SU-DHL-6 (cell line): ENCODE measurements around the gene CEL.
"Not testable (repeated sequence)": the region's sequence is repeated elsewhere in the genome, so short reads cannot be mapped to it uniquely, and the experiment has no call there.

Source experiments
- H2AFZ ChIP-seq: fragments of 200-600 bp; sonication (generic); 2 replicates; pipeline ENCODE4 v1.6.1; 2014; ENCODE audit warnings: low read depth, mild to moderate bottlenecking, moderate library complexity, mixed read lengths, antibody characterized with exemption, low read length; ENCODE audit not compliant: severe bottlenecking
- H3F3A ChIP-seq: fragments of 200-600 bp; shearing (Covaris generic); 2 replicates; pipeline ENCODE4 v1.6.0; 2016; ENCODE audit warnings: antibody characterized with exemption, mild to moderate bottlenecking; ENCODE audit not compliant: insufficient read depth
- H3K27ac ChIP-seq: fragments of 200-600 bp; sonication (generic); 2 replicates; pipeline ENCODE4 v1.5.1; 2016; ENCODE audit warnings: low read depth, mild to moderate bottlenecking, low read length, moderate library complexity, mixed read lengths
- H3K27me3 ChIP-seq: fragments of 200-600 bp; sonication (generic), shearing (Covaris generic); 2 replicates; pipeline ENCODE4 v1.6.0; 2014; ENCODE audit warnings: mild to moderate bottlenecking, low read length
- H3K36me3 ChIP-seq: fragments of 200-600 bp; sonication (generic); 2 replicates; pipeline ENCODE4 v1.6.1; 2014; ENCODE audit warnings: mild to moderate bottlenecking, low read length, mixed read lengths
- H3K4me2 ChIP-seq: fragments of 300-600, 200-600 bp; shearing (Covaris generic), sonication (generic); 2 replicates; pipeline ENCODE4 v1.6.0; 2014; ENCODE audit warnings: low read length, low read depth, mild to moderate bottlenecking; ENCODE audit not compliant: poor library complexity, severe bottlenecking
- H3K4me3 ChIP-seq: fragments of 200-600 bp; sonication (generic); 2 replicates; pipeline ENCODE4 v1.5.1; 2014; ENCODE audit warnings: antibody characterized with exemption, low read length, mild to moderate bottlenecking, mixed read lengths; ENCODE audit not compliant: insufficient read depth, poor library complexity, severe bottlenecking
- H3K79me2 ChIP-seq: fragments of 200-600 bp; sonication (generic); 2 replicates; pipeline ENCODE4 v1.6.1; 2014; ENCODE audit warnings: mild to moderate bottlenecking, low read length, moderate library complexity; ENCODE audit not compliant: insufficient read depth
- H3K9ac ChIP-seq: fragments of 200-600 bp; sonication (generic); 2 replicates; pipeline ENCODE4 v1.7.0; 2014; ENCODE audit warnings: mild to moderate bottlenecking, low read length
- H3K9me2 ChIP-seq: fragments of 200-600 bp; sonication (generic); replicated peaks from 2 replicates; pipeline ENCODE4 v1.6.1; 2014; ENCODE audit warnings: low read length; ENCODE audit not compliant: insufficient read depth
- H3K9me3 ChIP-seq: fragments of 200-600 bp; sonication (generic); 2 replicates; pipeline ENCODE4 v1.6.1; 2014; ENCODE audit warnings: low read length, mixed read lengths; ENCODE audit not compliant: insufficient read depth
- H4K20me1 ChIP-seq: fragments of 200-600 bp; sonication (generic); 2 replicates; pipeline ENCODE4 v1.6.1; 2014; ENCODE audit warnings: low read depth, mild to moderate bottlenecking, antibody characterized with exemption, low read length, moderate library complexity, mixed read lengths
- EZH2phosphoT487 ChIP-seq: fragments of 200-600 bp; sonication (generic), shearing (Covaris generic); conservative IDR thresholded peaks from 2 replicates; pipeline ENCODE4 v1.6.1; 2018; ENCODE audit warnings: mild to moderate bottlenecking, antibody characterized with exemption, low read length, moderate library complexity, mixed read lengths
- TF ChIP-seq, protein P1 (sequence below): fragments of 200-600 bp; sonication (generic); IDR thresholded peaks from one replicate; pipeline ENCODE4 v1.5.1; 2017; ENCODE audit warnings: antibody characterized with exemption, mild to moderate bottlenecking, low read length, moderate library complexity; ENCODE audit not compliant: insufficient read depth, poor library complexity, severe bottlenecking

Gene CEL

GRCh38 chr9:133076691-133077090, 14.9 kb downstream of the CEL start:
- no peak for TF ChIP-seq EZH2phosphoT487
- TF ChIP-seq, protein P1, sequence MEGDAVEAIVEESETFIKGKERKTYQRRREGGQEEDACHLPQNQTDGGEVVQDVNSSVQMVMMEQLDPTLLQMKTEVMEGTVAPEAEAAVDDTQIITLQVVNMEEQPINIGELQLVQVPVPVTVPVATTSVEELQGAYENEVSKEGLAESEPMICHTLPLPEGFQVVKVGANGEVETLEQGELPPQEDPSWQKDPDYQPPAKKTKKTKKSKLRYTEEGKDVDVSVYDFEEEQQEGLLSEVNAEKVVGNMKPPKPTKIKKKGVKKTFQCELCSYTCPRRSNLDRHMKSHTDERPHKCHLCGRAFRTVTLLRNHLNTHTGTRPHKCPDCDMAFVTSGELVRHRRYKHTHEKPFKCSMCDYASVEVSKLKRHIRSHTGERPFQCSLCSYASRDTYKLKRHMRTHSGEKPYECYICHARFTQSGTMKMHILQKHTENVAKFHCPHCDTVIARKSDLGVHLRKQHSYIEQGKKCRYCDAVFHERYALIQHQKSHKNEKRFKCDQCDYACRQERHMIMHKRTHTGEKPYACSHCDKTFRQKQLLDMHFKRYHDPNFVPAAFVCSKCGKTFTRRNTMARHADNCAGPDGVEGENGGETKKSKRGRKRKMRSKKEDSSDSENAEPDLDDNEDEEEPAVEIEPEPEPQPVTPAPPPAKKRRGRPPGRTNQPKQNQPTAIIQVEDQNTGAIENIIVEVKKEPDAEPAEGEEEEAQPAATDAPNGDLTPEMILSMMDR: no peak
- Histone ChIP-seq H3K9me2 (no peaks in the 10 kb centered on the region), H3K9ac (no peak overlapping the region), H3K27ac (no peak overlapping the region), H3K27me3 (no peaks in the 10 kb centered on the region), H4K20me1 (no peaks in the 10 kb centered on the region), H3K79me2 (no peaks in the 10 kb centered on the region), H3F3A (no peaks in the 10 kb centered on the region), H3K4me2 (no peak overlapping the region), H3K4me3 (no peak overlapping the region), H3K36me3 (no peaks in the 10 kb centered on the region), H2AFZ (no peak overlapping the region), H3K9me3 (no peaks in the 10 kb centered on the region)

- H2AFZ ChIP-seq: no peak overlapping the region
- H3K79me2 ChIP-seq: no peaks in the 10 kb centered on the region
- H3K4me3 ChIP-seq: no peak overlapping the region
- no peaks in the 10 kb centered on the region for H3K9me2 ChIP-seq
- H3F3A ChIP-seq: no peaks in the 10 kb centered on the region
- no peaks in the 10 kb centered on the region for H3K9me3 ChIP-seq
- no peak overlapping the region for H3K27ac ChIP-seq
- H4K20me1 ChIP-seq: no peaks in the 10 kb centered on the region
- no peak overlapping the region for H3K4me2 ChIP-seq
- TF ChIP-seq, protein P1: no peak
- no peak for TF ChIP-seq EZH2phosphoT487
- no peak overlapping the region for H3K9ac ChIP-seq
- no peaks in the 10 kb centered on the region for H3K27me3 ChIP-seq
- no peaks in the 10 kb centered on the region for H3K36me3 ChIP-seq
These were observed 16.7 kb downstream of the CEL start for GRCh38 chr9:133078486-133078885.

DNA sequence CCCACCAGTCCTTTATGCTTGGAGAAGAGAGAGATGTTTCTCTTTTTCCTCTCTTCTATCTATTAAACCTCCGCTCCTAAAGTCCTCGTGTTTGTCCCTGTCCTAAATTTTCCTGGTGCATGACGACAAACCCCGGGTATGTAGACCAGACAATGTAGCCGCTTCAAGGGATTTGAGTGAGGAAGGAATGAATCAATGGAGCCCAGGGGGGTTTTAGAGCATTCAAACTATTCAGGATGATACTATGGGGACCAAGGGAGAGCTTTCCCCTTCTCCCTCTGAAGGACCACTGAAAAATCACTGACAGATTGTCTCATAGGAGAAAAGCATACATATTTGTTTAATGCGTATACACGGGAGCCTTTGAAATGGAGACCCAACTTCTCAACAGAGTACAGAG, 18.4 kb downstream of the CEL start:
- H3K79me2 ChIP-seq: no peaks in the 10 kb centered on the region
- H3F3A ChIP-seq: no peaks in the 10 kb centered on the region
- H3K9me2 ChIP-seq: no peaks in the 10 kb centered on the region
- H3K27me3 ChIP-seq: no peaks in the 10 kb centered on the region
- no peaks in the 10 kb centered on the region for H3K36me3 ChIP-seq
- H3K4me3 ChIP-seq: no peak overlapping the region
- no peak overlapping the region for H2AFZ ChIP-seq
- H4K20me1 ChIP-seq: no peaks in the 10 kb centered on the region
- no peak overlapping the region for H3K9ac ChIP-seq
- no peak overlapping the region for H3K27ac ChIP-seq
- no peaks in the 10 kb centered on the region for H3K9me3 ChIP-seq
- no peak overlapping the region for H3K4me2 ChIP-seq
- TF ChIP-seq EZH2phosphoT487: no peak
- TF ChIP-seq, protein P1: no peak

GRCh38 chr9:133080786-133081779, 19.3 kb downstream of the CEL start:
- H2AFZ ChIP-seq, H3K4me3 ChIP-seq, H3K9ac ChIP-seq, H3K9me3 ChIP-seq, H4K20me1 ChIP-seq, H3K4me2 ChIP-seq, H3K27me3 ChIP-seq, H3K36me3 ChIP-seq, H3K79me2 ChIP-seq, H3F3A ChIP-seq, H3K27ac ChIP-seq, H3K9me2 ChIP-seq: not testable (repeated sequence)

- not testable (repeated sequence) for H3K27me3 ChIP-seq, H4K20me1 ChIP-seq, H3K27ac ChIP-seq, H3K4me3 ChIP-seq, H3K36me3 ChIP-seq, H3K9me3 ChIP-seq, H3K9ac ChIP-seq, H3K79me2 ChIP-seq, H3K4me2 ChIP-seq, H3K9me2 ChIP-seq, H2AFZ ChIP-seq, H3F3A ChIP-seq
These were observed 20.3 kb downstream of the CEL start for GRCh38 chr9:133081957-133082644.
